ENCODE data around the gene HBG2. TPM values are rescaled to one million over a fixed set of nuclear protein-coding genes. Genes with fewer than 3 reads are reported as not detected.
"Not testable (repeated sequence)": the region's sequence is repeated elsewhere in the genome, so short reads cannot be mapped to it uniquely, and the experiment has no call there.

Gene HBG2
- 1.8 TPM in 1 of 2 replicates, not detected in the other for polyA plus RNA-seq (2014; cell fraction: cytosol; rRNA removed)
- not detected in 2 replicates for polyA plus RNA-seq (2014; cell fraction: nucleus; rRNA removed)

GRCh38 chr11:5254646-5255413 is at the start of gene HBG2:
HBG2 (minus strand) TSS chr11:5254781; CDS start chr11:5254728, 53 bp downstream.
- DNase-seq (ENCODE audit: low spot score) = not testable (repeated sequence)

- no peak for DNase-seq (ENCODE audit: low spot score)
Measured at GRCh38 chr11:5304046-5304445, 49.5 kb upstream of the HBG2 start.

GRCh38 chr11:5303626-5304025 is 49.0 kb upstream of the HBG2 start:
- DNase-seq (ENCODE audit: low spot score) = no peak

- no peak for DNase-seq (ENCODE audit: low spot score)
Measured at GRCh38 chr11:5301846-5302245, 47.3 kb upstream of the HBG2 start, which contains the start of gene OR51B4. OR51B4 (minus strand) TSS chr11:5301946; CDS start chr11:5301946, 0 bp downstream.

DNA sequence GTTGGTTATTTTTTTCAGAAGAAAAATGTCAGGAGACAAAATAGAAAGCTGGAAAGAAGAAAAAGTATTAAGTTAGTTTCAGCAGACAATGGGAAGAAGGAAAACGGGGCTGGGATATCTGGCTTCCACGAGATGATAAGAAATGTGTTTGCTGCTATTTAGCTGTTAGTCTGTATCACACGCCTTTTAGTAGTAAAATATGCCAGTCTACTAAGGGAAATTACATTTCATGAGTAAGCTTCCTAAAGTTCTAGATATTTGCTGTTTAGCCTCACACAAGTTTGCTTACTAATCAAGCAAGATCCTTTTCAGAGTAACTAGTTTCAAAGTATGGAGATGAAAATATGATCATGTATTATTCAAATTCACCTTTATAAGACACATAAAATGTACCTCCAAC is 45.7 kb upstream of the HBG2 start:
- DNase-seq (ENCODE audit: low spot score) = no peak

- DNase-seq (ENCODE audit: low spot score) = no peak
Measured at GRCh38 chr11:5298451-5298850, 43.9 kb upstream of the HBG2 start.

DNA sequence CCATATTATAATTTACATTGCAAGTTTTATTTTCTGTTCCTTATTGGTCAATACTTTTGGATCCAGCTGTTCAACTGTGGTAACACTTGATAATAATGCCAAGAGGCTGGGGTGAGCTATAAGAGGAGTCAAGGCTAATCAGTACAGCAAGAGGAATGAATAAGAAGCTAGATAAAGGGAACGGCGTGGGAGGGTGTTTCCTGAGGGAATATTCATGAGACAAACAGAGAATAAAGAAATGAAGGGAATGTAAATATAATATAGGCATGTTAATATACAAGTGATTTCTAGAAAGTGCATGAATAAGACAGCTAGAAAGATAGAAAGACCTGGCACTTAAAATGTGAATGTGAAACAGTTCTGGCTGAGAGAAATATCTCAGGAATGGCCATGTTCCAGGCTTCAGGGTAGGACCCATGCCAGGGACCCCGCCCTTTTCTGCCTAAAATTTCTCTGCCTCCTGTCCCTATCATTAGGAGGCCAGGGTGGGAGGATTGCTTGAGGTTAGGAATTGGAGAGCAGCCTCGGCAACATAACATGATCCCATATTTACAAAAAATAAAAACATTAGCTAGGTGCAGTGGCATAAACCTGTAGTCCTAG is 43.2 kb upstream of the HBG2 start:
- DNase-seq (ENCODE audit: low spot score) = no peak

DNA sequence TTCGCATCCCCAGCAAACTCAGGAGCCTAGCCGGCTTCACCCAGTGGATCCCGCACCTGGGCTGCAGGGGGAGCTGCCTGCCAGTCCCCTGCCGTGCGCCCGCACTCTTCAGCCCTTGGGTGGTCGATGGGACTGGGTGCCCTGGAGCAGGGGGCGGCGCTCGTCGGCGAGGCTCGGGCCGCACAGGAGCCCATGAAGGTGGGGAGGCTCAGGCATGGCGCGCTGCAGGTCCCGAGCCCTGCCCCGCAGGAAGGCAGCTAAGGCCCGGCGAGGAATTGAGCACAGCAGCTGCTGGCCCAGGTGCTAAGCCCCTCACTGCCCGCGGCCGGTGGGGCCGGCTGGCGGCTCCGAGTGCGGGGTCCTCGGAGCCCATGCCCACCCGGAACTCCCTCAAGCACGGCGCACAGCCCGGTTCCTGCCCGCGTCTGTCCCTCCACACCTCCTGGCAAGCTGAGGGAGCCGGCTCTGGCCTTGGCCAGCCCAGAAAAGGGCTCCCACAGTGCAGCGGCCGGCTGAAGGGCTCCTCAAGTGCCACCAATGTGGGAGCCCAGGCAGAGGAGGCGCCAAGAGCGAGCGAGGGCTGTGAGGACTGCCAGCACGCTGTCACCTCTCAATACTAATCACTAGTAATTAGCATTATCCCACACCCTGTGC is 39.9 kb upstream of the HBG2 start:
- not testable (repeated sequence) for DNase-seq (ENCODE audit: low spot score)

- no peak for DNase-seq (ENCODE audit: low spot score)
Measured at GRCh38 chr11:5293028-5293427, 38.4 kb upstream of the HBG2 start.

DNA sequence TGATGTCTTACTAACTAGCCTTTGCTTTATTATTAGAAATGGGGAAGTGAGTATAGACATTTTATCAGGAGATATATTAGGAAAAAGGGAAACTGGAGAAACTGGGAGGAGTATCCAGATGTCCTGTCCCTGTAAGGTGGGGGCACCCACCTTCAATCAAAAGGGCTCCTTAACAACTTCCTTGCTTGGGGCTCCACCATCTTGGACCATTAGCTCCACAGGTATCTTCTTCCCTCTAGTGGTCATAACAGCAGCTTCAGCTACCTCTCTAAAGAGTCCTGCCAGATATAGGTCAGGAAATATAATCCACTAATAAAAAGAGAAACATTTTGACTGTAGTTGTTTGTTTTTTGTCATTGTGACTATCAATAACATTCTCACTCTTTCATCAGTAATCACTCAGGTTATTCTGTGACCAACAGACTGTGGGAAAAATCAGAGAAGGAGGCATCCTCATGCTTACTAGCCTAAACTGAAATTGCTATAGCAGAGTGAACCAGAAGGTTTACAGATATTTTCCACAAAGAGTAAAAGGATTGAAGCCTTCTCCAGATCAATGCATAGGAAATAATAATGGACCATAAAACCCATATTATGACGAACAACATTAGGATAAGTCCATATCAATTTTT is 36.7 kb upstream of the HBG2 start:
- DNase-seq (ENCODE audit: low spot score) = no peak

DNA sequence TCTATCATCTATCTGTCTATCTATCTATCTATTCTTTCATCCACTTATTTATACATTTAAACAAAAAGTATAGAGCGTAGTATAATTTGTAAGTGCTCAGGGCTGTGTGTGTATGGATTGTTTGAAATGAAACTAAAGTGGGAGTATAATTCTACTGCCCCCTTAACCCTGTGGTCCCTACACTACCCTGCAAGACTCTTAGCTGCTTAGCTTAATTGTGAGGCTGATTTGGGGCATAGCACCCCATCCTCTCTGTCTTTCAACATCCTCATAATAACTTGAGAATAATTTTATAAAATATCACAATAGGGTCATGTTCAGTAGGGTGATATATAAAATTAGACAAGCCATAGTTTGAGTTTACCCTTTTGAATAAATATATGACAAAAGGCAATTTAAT is 35.5 kb upstream of the HBG2 start:
- DNase-seq (ENCODE audit: low spot score) = no peak

DNA sequence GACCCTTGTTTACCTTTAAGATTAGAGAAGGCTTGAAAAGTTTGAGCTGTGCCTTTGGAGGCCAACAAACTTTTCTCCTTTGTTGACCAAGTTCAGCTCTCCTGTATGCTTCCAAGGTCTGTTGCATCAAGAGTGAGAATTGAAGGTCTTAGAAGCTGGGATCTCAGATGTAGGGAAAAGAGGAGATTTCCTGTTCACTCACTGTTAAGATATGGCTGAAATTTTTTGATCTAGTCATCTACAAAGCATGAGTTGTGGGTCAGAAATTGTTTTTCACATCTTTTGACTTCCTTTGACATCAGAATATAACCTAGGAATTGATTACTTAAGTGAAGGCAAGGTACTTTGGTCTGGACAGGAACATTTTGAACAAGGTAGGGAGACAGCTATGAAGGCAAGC is 35.1 kb upstream of the HBG2 start:
- no peak for DNase-seq (ENCODE audit: low spot score)

GRCh38 chr11:5288906-5289550 is 34.4 kb upstream of the HBG2 start:
- DNase-seq (ENCODE audit: low spot score) = no peak

DNA sequence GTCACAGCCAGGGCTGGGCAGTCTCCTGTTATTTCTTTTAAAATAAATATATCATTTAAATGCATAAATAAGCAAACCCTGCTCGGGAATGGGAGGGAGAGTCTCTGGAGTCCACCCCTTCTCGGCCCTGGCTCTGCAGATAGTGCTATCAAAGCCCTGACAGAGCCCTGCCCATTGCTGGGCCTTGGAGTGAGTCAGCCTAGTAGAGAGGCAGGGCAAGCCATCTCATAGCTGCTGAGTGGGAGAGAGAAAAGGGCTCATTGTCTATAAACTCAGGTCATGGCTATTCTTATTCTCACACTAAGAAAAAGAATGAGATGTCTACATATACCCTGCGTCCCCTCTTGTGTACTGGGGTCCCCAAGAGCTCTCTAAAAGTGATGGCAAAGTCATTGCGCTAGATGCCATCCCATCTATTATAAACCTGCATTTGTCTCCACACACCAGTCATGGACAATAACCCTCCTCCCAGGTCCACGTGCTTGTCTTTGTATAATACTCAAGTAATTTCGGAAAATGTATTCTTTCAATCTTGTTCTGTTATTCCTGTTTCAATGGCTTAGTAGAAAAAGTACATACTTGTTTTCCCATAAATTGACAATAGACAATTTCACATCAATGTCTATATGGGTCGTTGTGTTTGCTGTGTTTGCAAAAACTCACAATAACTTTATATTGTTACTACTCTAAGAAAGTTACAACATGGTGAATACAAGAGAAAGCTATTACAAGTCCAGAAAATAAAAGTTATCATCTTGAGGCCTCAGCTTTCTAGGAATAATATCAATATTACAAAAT is 33.7 kb upstream of the HBG2 start:
- no peak for DNase-seq (ENCODE audit: low spot score)

DNA sequence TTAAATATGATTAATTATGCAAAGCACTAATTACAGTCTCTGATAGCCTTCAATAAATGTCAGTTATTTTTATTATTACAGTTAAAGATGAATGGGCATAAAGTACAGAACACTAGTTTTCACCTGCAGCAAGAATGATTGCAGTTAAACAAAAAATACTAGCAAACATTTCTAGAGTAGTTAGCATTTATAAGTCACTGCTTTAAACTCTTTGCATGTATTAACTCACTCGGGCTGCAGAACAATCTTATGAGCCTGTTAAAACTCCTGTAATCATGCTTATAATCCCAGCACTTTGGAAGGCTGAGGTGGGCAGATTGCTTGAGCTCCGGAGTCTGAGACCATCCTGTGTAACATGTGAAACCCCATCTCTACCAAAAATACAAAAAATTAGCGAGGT is 32.3 kb upstream of the HBG2 start:
- no peak for DNase-seq (ENCODE audit: low spot score)

- no peak for DNase-seq (ENCODE audit: low spot score)
Measured at GRCh38 chr11:5286351-5286750, 31.8 kb upstream of the HBG2 start.

DNA sequence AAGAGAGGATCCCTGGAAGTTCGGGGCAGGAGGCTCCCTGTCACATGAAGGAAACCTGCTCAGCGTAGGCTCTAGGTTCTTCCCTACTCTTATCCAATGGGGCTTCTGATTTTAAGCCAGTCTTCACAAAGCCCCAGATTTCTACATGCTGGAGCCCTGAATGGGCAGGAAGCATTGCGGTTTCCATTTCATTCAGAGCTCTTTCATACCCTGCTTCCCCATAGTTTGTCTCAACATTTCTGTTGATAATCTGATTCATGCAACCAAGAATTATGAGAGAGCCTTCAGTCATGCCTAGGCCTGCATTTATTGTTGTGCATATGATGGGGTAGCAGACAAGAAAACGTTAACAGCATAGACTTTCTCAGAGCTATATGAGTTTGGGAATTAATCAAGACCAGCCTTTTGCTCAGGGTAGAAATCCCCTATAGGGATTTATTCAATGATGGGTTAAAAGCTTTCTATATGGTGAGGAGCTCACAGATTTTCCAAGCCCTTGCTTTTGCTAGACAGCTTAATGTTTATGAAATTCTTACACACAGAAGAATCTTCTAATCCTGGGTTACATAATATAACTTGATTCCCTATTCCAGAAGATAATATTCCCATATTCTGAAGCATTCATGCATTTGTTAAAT is 31.2 kb upstream of the HBG2 start:
- no peak for DNase-seq (ENCODE audit: low spot score)

GRCh38 chr11:5284637-5285036 is 30.1 kb upstream of the HBG2 start:
- DNase-seq (ENCODE audit: low spot score) = no peak

- no peak for DNase-seq (ENCODE audit: low spot score)
Measured at GRCh38 chr11:5283882-5284281, 29.3 kb upstream of the HBG2 start.

GRCh38 chr11:5283086-5283485 is 28.5 kb upstream of the HBG2 start:
- DNase-seq (ENCODE audit: low spot score) = no peak
